Measurements from ENCODE around the gene HOOK2. TPM values are rescaled to one million over a fixed set of nuclear protein-coding genes. Genes with fewer than 3 reads are reported as not detected.

The HOOK2 gene
- total and polyA plus RNA-seq, 2 of the 4 experiments (the other 2 are of a cell fraction) = 7.5 to 21.6 TPM

GRCh38 chr19:12726988-12727316 is 48.4 kb downstream of the HOOK2 start:
- Histone ChIP-seq H3K56ac (ENCODE audit: extremely low read depth, insufficient read depth, low read length) (no peak overlapping the region), H3K4me2 (ENCODE audit: low read depth, low read length) (no peak overlapping the region), H3K27me3 (ENCODE audit: control insufficient read depth, insufficient read depth, low read length) (no peaks in the 10 kb centered on the region), H3K9ac (ENCODE audit: low read depth, low read length) (no peak overlapping the region), H3K9me1 (ENCODE audit: insufficient read depth, low read length) (0 out of 2 replicates have a peak, but pooled peaks cover under 1% of the 10 kb centered on the region), H3K18ac (ENCODE audit: low read depth, low read length) (no peak overlapping the region), H3K27ac (ENCODE audit: insufficient read depth, low read length) (no peak overlapping the region), H2AK9ac (replicated peaks; ENCODE audit: low read depth, low read length, poor library complexity) (no peak overlapping the region), H3K9me3 (ENCODE audit: control insufficient read depth, insufficient read depth, low read length) (no peaks in the 10 kb centered on the region), H3K4ac (ENCODE audit: low read depth, low read length) (no peak overlapping the region), H3K23ac (ENCODE audit: low read depth, low read length) (no peak overlapping the region), H4K20me1 (ENCODE audit: insufficient read depth, low read length) (peaks cover 20% of the 10 kb centered on the region), H3K4me1 (ENCODE audit: control insufficient read depth, insufficient read depth, low read length) (0 out of 2 replicates have a peak, but pooled peaks cover 2% of the 10 kb centered on the region), H3K79me1 (ENCODE audit: low read depth in 1 of 2, low read length in 2 of 2) (peaks cover 12 to 45% of the 10 kb centered on the region in 2 experiments; a peak in 3 of 4 replicates), H3K36me3 (ENCODE audit: control insufficient read depth, insufficient read depth, low read length) (peaks cover 33% of the 10 kb centered on the region), H2BK120ac (ENCODE audit: low read depth, low read length) (no peak overlapping the region), H4K5ac (ENCODE audit: low read depth, low read length) (no peak overlapping the region), H2BK20ac (ENCODE audit: low read depth, low read length) (no peak overlapping the region), H2AFZ (replicated peaks; ENCODE audit: low read length, poor library complexity) (no peak overlapping the region), H3K14ac (replicated peaks; ENCODE audit: low read depth, low read length) (no peak overlapping the region), H2BK15ac (ENCODE audit: low read depth, low read length) (no peak overlapping the region), H2AK5ac (ENCODE audit: low read depth, low read length) (no peak overlapping the region), H4K91ac (ENCODE audit: insufficient read depth, low read depth, low read length) (no peak overlapping the region), H2BK5ac (ENCODE audit: low read depth, low read length, poor library complexity, severe bottlenecking) (no peak overlapping the region), H4K8ac (ENCODE audit: low read depth in 2 of 2, low read length in 2 of 2) (no peak overlapping the region), H3K4me3 (ENCODE audit: insufficient read depth, low read depth, low read length) (no peak overlapping the region)
- CTCF ChIA-PET = no interaction called here
- TF ChIP-seq NFE2L2 (IDR thresholded peaks at IDR 0.05; ENCODE audit: low read depth, low read length) = no peak
- no peak for TF ChIP-seq SMC3 (IDR thresholded peaks at IDR 0.05; ENCODE audit: low read depth, low read length)
- TF ChIP-seq RCOR1 (IDR thresholded peaks at IDR 0.05; ENCODE audit: insufficient replicate concordance, low read length) = no peak
- no peak for TF ChIP-seq CTCF (conservative IDR thresholded peaks at IDR 0.05; ENCODE audit: low read depth, low read length)
- no peak for TF ChIP-seq MXI1 (IDR thresholded peaks at IDR 0.05; ENCODE audit: borderline replicate concordance, low read depth, low read length)
- no peak for TF ChIP-seq ELK1 (IDR thresholded peaks at IDR 0.05; ENCODE audit: borderline replicate concordance, low read depth, low read length)
- TF ChIP-seq BHLHE40 (IDR thresholded peaks at IDR 0.05; ENCODE audit: low read depth, low read length) = no peak
- TF ChIP-seq MAZ (IDR thresholded peaks at IDR 0.05; ENCODE audit: borderline replicate concordance, low read depth, low read length) = no peak
- TF ChIP-seq RAD21 (IDR thresholded peaks at IDR 0.05; ENCODE audit: low read length) = no peak
- no peak for DNase-seq
- intact Hi-C loops (cut with micrococcal nuclease) = no loop called here
- WGBS, 2 experiments (ENCODE audit: extremely low coverage in 2 of 2, insufficient read length in 1 of 2) = no CpG with 5 or more reads among the region's 2 CpGs
- POLR2A ChIA-PET (ENCODE audit: unreplicated experiment) = no interaction called here
- in situ Hi-C loops (cut with MboI; ENCODE audit: low sequenced_read_pairs) = no loop called here
- BruUV-seq (replicated peaks) = no TSS peak
- ATAC-seq (ENCODE audit: low read depth) = no peak
- dilution Hi-C loops (cut with HindIII; ENCODE audit: low sequenced_read_pairs, unreplicated experiment) = no loop called here
